WI38 (cell line): ENCODE results near the gene DAZAP1.
A peak's percentile ranks its signal among the peaks of the same experiment; 100 is the strongest.

Source experiments
- H3K4me3 ChIP-seq: 2 replicates; pipeline ENCODE4 v1.5.1; 2011; ENCODE audit warnings: low read depth, mild to moderate bottlenecking, control low read depth, low read length
- TF ChIP-seq, protein P1 (sequence below): IDR thresholded peaks from 2 replicates; pipeline ENCODE4 v1.5.1; 2012; ENCODE audit warnings: low read depth, mild to moderate bottlenecking, control low read depth, low read length

Gene DAZAP1

DNA sequence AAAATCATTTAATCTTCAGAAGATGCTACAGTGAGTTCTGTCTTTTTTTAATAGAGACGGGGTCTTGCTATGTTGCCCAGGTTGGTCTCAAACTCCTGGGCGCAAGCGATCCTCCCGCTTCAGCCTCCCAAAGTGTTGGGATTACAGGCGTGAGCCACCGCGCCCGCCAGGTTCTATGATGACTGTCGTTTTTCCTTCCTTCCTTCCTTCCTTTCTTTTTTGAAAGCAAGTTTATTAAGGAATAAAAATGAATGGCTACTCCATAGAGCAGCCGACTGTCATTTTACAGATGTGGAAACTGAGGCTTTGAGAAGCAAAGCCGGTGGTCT, 5.5 kb upstream of the DAZAP1 start:
- H3K4me3 ChIP-seq, result peak overlapping the region; percentile 71
- TF ChIP-seq, protein P1, sequence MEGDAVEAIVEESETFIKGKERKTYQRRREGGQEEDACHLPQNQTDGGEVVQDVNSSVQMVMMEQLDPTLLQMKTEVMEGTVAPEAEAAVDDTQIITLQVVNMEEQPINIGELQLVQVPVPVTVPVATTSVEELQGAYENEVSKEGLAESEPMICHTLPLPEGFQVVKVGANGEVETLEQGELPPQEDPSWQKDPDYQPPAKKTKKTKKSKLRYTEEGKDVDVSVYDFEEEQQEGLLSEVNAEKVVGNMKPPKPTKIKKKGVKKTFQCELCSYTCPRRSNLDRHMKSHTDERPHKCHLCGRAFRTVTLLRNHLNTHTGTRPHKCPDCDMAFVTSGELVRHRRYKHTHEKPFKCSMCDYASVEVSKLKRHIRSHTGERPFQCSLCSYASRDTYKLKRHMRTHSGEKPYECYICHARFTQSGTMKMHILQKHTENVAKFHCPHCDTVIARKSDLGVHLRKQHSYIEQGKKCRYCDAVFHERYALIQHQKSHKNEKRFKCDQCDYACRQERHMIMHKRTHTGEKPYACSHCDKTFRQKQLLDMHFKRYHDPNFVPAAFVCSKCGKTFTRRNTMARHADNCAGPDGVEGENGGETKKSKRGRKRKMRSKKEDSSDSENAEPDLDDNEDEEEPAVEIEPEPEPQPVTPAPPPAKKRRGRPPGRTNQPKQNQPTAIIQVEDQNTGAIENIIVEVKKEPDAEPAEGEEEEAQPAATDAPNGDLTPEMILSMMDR, result no peak

DNA sequence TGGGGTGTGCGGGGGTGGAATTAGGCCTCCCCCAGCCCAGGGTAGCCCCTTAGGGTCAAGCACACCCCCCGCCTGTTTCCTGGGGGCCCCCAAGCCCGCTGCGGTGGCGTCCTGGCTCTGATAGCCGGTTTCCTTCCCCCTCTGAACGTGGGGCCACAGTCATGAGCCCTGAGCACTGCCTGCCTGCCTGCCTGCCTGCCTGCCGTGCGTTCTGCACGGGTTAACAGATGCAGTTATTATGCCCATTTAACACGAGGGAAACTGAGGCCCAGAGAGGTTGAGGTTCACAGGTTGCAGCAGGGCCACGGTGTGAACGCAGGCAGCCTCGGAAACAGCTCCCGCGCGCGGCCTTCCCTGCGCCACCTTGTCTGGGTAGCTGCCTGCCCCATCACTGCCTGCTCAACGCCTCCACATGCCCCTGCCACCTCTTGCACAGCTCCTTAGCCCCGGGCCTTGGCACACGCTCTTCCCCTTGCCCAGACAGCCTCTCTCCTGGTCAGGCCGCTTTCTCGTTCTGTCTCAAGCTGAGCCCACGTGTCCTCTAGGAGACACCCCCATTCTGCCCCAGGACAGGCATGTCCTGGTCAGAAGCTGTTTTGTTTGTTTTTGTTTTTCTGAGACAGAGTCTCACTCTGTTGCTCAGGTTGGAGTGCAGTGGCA, 4.8 kb upstream of the DAZAP1 start:
- TF ChIP-seq, protein P1, result no peak
- H3K4me3 ChIP-seq, result no peak overlapping the region

DNA sequence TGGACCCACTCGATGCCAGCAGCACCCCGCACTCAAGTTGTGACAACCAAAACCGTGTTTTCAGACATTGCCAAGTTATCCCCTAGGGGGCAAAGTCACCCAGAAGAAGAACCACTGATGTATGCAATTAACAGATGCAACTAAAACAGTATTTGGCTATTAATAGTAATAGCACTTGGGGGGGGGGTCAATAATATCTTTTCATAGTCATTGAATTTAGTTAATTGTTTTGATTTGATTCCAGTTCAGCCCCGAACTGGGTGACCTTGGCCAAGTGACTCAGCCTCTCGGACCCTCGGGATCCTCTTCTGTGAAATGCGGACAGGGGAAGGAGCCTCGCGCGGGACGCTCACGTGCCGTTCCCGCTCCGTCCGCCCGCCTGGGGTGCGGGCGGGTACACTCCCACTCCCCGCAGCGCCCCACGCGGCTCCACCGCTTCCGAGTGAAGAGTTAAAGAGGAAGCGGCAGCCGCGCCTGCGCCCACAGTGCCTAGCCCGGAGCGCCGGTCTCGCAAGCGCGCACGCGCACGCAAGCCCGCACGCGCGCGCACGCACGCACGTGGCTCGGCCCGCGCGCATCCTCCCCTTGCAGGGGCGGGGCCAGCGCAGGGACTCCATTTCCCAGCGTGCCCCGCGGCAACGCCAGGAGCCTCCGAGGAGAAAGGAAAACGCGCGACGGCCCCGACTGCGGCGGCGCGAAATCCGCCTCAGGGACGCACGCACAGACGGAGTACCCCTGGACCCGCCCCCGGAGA, 435 bp upstream of the DAZAP1 start:
- peak overlapping the region; percentile 58 for H3K4me3 ChIP-seq
- TF ChIP-seq, protein P1, result peak; percentile 35; the same call in 1 of the 2 replicates

DNA sequence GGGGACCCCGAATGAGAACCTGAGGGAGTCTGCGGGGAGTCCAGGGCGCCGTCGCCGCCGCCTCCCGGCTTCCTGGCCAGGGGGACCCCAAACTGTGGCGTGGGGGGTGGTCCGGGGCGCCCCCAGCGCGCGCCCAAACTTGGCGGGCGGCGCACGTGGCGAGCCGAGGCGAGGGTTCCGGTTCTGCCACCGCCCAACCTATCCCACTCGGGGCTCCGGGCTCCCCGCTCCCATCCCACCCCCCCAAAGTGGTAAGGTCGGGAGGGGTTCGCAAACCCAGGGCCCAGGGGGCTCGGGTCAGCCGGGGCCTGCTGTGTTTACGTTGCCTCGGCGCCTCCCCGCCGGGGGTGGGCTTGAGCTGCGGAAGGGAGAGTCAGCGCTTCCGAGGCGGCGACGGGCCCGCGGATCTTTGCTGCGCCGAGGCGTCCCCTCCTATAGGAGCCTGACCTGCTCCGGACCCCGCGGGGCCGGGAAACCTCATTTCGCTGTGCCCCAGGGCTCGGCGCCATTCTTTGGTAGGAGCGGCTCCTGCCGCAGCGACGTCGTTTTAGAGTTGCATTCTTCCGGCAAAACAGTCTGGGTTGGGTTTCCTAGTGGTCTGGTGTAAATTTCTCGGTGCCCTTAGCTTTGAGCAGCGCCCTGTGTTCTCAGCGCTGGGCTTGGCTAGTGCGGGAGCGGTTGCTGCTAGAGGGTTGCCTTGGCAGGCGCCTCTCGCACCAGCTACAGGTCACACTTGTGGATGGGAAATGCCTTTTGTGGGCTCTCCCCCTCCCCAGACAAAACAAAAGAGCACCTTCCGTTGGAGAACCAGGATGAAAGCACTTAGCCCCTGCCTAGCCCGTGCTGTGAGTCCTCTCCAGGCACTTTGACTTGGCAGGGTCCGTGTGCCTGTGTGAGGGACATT, 1.2 kb downstream of the DAZAP1 start:
- TF ChIP-seq, protein P1, result no peak
- peak overlapping the region; percentile 89 for H3K4me3 ChIP-seq

DNA sequence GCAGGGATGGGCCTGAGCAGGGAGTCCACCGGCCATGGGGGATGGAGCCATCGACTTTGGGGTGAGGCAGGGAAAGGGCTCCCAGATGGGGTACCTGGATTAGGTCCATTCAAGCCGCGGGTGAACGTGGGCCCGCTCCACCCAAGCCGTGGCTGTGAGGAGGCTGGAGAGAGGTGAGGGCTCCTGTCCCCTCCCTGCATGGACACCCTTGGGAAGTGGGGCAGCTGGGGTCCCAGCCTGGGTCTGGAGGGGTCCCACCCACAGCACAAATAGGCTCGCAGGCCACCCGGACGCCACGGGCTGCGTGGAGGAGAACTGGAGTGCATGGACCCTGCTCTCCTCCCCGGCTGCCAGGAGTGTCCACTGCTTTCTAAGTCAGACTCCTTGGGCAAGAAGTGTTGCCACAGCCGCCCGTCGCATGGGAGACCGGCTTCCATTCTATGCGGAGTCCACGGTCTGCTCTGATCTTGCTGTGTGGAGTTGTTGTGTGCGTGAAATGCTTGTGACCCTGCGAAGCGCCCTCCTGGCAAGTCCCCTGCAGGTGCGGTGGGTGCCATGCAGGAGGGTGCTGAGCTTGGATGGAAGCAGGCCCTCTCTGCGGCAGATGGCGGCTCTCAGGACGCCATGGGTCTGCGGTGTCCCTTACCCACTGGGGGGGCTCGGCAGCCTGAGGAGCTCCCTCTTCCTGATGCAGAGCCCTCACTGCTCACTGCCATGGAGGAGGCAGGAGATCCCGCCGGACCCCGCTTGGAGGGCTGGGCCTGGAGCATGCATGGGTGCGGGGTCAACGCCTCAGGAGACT, 2.0 kb downstream of the DAZAP1 start:
- TF ChIP-seq, protein P1, result no peak

DNA sequence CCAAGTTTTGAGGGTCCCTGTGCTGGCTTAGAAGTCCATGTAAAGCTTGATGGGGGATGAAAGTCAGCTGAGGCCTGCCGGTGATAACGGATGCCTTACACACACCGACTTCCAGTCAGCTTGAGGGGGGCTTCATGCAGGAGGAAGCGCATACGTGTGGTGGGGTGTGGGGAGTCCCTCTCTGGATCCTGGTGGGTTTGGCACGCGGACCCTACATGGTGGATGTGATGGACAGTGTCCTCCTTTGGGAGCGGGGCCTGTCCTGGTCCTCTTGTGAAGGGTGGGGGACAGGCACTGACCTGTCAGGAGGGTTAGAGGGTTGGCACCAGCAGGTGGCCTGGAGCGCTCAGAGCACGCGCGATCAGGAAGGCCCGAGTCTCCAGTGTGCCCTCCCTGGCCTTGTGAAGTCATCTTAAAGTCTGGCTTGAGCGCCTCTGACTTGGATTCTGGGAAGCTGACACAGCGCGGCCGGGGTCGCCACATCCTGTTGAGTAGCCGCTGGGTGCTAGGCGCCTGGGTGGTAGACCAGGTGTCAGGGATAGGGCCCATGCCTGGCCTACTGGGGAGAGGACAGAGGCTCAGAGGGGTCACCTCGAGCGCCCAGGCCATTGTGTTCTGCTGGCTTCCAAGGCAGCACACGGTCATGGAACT, 2.9 kb downstream of the DAZAP1 start:
- no peak overlapping the region for H3K4me3 ChIP-seq
- TF ChIP-seq, protein P1, result no peak

More for the DNA sequence above, 2.0 kb downstream of the DAZAP1 start:
- peak overlapping the region; percentile 89 for H3K4me3 ChIP-seq
